HL-60/S4 treated with retinoic acid at 250 ng/mL for 4 days and 3 days (cell line): ENCODE data around the gene MEIOC.
"Not testable (repeated sequence)": the region's sequence is repeated elsewhere in the genome, so short reads cannot be mapped to it uniquely, and the experiment has no call there.

Source experiments
- in situ Hi-C: fragments of 300-500 bp; cut with MboI; formaldehyde crosslinking; loops from 2 replicates; pipeline ENCODE4 v1.7.0; 2022; ENCODE audit warnings: low sequenced_read_pairs

The MEIOC gene

DNA sequence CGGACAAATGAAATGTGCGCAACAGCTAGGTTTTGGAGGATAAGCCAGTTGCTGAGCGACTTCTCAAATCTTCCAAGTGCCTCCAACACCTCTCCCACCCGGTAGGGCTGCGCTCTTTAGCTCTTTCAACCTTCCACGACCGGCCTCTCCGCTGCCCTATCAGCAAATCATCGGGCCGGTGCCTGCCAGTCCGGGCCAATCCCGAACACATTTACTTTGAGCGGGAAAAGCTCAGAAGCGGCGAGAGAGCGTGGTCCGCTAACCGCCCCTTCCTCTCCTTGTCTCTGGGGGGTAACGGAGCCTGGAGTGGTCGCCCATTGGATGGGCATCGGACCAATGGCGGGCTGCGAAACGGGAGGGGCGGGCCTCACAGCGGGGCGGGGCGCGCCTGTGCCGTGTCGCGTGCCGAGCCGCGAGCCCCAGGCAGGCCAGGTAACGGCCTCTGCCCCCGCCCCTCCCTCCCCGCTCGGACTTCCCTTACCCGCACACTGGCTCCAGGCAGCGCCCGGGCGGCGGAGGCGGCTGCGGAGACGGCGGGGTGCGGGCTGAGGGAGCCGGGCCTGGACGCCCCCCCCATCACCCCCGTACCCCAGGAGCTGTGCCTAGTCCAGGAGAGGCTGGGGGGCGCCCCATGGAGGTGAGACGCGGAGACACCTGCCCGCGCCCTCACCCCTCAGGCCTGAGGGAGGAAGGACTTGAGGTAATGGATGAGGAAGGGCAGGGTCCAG, at the start of gene MEIOC:
Gene MEIOC (plus strand): TSS at position 486 of the 728 bp plus-strand sequence. CDS start 146 bp downstream, at position 632.
- in situ Hi-C loops = no loop called here

DNA sequence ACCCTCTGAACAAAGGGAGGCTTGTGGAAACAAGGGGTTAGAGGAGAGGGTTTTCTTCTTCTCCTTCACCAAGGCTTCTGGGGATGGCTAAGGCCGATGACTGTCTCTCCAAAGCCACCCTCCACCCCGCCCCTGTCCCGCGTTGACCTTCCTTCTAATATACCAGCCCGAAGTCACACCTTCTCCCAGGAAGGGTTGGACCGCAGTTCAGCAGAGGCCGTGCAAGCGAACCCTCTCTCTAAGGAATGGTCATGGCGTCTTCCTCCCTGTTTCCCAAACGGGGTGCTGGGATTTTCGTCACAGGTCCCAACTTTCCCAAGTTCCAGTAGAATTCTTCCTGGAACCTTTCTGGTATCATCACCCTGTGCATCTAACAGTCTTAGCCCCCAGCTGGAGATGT, 49.6 kb upstream of the MEIOC start:
- in situ Hi-C loops = no loop called here

DNA sequence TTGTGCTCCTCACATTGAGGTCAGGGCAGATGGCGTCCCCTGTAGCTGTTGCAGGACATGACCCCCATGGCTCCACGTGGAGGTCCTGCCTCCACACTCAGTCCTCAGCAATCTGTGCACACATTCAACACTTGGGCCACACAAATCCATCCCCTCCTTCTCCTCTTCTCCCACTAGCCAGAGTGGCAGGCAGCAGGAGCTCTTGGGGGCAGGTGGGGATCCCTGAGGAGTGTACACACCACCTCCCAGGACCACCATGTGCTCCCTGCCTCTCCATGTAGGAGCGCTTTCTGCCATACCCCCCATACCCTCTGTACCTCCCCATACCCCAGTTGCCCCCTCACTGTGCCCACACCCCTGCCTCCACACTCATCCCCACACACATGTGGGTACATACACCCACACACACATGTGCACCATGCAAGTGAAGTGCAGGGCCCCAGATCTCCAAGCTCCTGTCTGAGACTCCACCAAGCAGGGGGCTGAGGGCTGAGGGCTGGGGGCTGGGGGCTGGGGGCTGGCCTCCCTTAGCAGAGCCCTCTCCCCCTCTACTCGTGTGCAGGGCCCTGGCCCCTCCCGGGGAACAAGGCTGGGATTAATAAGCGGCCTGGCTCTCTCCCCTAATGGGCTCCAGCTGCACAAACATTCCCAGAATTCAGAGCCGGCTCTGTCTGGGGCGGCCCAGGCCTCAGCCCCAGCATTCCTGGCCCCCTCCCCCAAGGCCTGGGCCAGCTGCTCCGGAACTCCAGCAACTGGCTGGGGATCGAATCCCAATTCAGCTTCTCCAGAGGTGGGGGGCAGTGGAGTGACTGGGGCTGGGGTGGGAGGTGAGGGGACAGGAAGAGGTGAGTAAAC, 48.2 kb upstream of the MEIOC start:
- in situ Hi-C loops = no loop called here

DNA sequence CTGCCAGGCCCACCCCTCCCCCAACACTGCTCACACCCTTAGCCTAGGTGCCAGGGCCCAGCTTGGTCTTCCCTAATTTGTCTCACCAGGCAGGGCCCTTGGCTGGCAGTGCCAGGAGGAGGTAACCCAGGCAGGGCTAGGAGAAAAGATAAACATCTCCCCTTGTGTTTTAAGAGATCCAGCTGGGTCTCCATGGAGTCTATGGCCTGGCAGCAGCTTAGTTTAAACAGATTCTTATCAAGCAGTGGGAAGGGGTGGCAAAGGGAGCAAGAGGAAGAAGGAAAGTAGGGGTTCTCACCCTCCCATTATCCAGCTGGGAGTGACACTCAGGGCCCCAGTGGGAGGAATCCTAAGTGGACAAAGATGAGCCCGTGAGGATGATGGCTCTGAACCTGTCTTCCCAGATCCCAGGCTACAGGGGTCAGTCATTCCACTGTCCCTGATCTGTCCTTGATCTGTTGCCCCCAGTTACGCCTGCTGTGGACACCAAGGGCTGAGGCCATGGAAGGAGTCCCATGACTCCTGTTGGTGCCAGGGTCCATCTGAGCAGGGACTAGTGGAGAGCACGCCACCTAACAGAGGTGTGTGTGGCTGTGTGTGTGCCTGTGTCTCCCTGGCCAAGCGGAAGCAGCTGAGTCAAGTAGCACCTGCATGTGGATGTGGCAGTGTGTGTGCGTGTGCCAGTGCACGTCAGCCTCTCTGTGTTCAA, 47.4 kb upstream of the MEIOC start:
- in situ Hi-C loops = no loop called here

DNA sequence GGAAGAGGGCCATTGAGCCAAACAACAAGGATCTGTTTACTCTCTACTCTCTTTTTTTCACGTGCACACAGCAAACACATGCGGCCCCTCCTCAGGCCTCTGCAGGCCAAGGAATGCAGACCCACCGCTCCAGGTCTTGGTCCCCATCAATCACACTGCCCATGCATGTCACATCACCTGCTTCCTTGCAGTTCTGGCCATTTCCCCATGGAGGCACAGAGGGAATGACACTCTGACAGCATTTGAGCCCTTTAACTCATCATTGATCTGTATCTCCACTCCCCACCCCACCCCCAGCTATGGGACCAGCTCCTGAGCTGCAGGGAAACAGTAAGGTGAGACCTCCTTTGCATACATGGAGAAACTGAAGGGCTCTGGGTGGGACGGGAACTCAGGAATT, 45.9 kb upstream of the MEIOC start:
- in situ Hi-C loops = no loop called here

DNA sequence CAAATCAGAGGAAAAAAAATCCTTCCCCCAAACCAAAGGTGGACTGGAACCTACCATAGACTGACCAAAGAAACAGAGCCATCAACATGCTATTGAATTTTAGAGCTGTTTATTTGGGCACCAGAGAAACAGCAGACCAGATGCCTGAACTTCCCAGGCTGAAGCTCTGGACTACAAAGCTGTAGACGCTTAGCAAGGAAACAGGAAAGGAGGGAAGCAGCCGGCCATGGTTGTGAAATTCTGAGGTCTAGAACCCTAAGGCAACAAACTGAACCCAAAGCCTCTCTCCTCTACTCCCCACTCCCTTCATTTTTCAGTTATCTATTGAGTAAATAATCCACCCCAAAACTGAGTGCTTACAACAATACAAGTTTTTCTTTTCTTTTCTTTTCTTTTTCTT, 45.4 kb upstream of the MEIOC start:
- in situ Hi-C loops = no loop called here

DNA sequence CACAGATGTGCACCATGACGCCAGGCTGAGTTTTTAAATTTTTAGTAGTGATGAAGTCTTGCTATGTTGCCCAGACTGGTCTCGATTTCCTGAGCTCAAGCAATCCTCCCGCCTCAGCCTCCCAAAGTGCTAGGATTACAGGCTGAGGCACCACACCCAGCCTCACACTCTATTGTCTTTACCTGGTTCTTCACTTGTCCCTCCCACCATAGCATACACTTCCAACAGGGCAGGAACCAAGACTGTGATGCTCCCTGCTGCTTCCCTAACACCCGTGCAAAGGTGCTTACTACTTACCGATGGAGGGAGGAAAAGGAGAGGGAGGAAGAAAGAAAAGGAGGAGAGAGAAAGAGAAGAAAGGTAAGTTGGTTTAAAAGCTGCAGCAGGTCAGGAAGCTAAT, 41.4 kb upstream of the MEIOC start:
- in situ Hi-C loops = no loop called here

DNA sequence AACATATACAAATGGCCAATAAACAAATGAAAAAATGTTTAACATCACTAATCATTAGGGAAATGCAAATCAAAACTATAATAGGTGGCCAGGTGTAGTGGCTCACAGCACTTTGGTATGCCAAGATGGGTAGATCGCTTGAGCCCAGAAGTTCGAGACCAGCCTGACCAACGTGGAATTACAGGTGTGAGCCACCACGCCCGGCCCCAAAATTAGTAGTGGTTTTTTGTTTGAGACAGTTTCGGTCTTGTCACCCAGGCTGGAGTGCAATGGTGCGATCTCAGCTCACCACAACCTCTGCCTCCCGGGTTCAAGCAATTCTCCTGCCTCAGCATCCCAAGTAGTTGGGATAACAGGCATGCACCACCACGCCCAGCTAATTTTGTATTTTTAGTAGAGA, 37.6 kb upstream of the MEIOC start:
- in situ Hi-C loops = not testable (repeated sequence)

DNA sequence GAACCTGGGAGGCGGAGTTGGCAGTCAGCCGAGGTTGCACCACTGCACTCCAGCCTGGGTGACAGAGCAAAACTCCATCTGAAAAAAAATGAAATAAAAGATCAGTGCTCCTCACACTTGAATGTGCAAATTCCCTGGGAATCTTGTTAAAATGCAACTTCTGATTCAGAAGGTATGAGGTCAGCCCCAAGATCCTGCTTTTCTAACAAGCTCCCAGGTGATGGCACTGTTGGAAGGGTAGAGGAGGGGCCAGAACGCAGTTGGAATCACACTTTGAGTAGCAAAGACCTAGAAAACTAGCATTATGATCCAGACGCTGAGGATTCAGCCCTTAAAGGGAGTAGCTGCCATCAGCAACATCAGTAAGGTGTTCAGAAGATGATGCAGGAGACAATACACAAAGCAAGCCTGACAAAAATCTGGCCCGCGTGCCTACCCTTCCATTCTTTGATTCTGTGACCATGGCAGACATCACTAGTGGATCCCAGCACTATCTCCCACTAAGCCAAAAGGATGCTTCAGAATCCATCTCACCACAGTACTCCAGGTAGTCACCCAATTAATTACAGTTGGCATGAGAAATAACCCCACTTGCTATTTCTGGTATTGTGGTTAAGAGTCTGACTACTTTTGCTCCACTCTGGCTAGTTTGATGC, 33.1 kb upstream of the MEIOC start:
- in situ Hi-C loops = no loop called here

DNA sequence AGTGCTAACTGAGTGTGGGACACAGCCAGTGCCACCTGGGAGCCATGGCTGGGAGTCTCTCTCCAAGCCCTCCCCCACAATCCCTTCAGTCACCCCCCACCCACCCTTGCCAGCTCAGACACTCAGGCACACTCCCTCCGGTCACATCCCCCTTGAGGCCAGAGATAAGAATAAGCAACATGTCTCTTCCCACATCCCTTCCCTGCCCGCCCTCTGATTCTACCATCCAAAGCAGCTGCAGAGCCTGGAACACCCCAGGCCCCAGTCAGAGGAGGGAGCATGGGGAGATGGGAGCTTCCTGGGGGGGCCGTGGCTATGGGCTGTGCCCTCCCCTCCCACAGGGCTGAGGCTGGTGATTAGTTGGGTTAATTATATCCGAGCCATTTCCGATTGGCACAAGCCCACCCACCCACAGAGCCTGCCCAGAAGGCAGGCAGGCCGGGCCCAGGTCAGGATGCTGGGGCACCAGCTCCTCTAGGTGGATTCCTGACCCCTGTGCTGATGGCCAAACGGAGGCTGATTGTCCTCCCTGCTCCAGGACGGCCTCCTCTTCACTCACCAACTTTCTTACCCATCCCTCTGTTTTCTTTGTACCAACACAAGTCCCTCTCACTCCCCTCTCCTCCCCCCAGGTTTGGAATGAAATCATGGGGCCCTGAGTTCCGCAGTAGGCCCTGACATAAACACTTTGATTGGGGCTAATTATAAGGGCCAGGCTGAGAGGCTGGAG, 28.6 kb upstream of the MEIOC start:
- in situ Hi-C loops = no loop called here

DNA sequence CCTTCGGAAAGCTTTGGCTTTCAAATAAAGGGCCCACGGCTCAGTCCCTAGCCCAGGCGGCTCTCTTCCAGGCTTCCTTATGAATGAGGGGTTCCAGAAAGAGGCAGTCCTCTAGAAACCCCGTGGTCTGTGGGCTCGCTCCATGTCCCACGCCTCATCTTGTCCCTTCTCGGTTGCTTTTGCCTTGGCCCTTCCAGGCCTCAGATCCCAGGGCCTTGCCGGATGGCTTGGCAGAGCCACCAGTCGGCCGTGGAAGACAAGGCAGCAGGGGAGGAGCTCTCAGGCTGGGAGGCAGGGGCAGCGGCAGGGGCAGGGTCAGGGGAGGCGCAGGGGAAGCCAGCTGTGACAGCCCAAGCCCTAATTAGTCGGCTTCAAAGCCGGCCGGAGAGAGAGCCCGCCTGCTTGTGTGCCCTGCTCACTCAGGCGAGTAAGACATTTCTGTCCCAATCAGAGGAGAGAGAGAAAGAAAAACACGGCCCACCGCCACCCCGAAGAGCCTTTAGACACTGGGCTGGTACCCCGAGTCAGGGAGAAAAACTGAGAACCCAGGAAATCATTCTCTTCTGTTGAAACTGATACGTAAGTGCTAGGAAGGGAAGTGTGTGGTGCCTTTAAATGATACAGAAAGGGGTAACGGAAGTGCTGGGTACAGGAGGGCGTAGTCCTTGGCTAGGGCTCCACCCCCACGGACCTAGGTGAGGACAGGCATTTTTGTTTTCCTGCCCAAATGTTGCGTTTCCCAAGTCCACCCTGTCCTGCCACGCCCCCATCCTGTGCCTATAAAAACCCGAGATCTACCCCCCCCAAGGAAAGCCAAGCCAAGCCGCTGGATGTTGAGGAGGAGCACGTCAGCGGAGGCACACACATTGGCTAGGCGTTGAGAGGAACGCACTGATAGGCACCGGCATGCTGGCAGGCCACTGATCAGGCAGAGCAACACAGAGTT, 27.8 kb upstream of the MEIOC start:
- in situ Hi-C loops = no loop called here

DNA sequence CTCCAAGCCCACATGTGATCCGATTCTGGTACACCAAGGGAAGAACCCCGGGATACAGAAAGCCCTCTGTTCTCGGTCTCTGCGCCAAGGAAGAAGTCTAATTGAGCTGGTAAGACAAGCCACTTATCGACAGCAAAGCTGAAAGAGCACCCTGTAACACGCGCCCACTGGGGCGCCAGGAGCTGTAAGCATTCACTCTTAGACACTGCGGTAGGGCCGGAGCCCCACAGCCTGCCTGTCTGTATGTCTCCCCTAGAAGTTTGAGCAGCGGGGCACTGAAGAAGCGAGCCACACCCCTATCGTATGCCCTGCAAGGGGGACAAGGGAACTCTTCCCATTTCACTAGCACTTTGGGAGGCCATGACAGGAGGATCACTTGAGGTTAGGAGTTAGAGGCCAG, 27.0 kb upstream of the MEIOC start:
- in situ Hi-C loops = no loop called here

DNA sequence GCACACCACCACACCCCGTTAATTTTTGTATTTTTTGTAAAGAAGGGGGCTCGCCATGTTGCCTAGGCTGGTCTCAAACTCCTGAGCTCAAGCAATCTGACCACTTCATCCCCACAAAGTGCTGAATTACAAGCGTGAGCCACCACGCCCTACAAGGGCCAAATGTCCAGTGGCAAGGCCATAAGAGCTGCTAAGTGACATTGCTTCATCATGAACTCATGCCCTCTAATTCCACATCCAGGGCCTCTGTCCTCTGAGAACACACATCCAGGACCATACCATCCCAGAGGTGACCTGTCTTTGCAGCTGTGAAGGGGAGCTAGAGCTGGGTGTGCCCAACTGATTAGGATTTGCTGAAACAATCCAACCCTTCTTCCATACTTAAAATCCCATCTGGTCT, 25.6 kb upstream of the MEIOC start:
- in situ Hi-C loops = no loop called here

DNA sequence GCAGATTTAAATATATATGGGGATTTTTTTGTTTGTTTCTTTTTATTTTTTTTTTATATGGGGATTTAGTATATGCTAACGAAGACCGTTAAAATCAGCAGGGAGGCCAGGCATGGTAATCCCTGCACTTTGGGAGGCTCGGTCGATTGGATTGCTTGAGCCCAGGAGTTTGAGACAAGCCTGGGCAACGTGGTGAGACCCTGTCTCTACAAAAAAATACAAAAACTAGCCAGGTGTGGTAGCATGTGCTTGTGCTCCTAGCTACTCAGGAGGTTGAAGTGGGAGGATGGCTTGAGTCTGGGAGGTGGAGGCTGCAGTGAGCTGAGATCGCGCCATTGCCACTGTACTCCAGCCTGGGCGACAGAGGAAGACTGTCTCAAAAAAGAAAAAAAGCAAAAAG, 22.3 kb upstream of the MEIOC start:
- in situ Hi-C loops = no loop called here

DNA sequence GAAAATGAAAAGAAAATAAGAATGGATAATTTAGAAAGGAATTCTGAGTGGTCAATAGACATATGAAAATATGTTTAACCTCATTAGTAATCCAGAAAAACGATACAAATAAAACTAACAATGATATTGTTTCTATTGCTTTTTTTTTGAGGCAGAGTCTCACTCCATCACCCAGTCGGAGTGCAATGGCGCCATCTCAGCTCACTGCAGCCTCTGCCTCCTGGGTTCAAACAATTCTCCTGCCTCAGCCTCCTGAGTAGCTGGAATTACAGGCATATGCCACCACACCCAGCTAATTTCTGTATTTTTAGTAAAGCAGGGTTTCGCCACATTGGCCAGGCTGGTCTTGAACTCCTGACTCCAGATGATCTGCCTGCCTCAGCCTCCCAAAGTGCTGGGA, 21.9 kb upstream of the MEIOC start:
- in situ Hi-C loops = not testable (repeated sequence)

DNA sequence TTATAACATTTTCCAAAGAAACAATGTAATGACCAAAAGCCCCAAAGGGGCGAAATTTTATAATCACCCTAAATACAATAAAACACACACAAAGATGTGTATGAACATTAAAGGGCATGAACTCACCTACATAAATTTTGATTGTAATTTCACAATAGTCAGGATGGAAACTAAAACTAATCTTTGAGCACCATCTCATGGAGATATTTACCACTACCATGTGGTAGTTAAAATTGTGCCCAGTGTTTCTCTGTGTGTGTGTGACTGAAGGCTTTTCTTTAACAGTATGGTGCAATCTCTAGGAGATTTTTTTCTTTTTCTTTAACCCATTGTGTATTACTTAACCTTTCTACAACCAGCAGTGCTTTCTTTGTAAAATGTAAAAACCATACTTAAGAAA, 19.7 kb upstream of the MEIOC start:
- in situ Hi-C loops = no loop called here

DNA sequence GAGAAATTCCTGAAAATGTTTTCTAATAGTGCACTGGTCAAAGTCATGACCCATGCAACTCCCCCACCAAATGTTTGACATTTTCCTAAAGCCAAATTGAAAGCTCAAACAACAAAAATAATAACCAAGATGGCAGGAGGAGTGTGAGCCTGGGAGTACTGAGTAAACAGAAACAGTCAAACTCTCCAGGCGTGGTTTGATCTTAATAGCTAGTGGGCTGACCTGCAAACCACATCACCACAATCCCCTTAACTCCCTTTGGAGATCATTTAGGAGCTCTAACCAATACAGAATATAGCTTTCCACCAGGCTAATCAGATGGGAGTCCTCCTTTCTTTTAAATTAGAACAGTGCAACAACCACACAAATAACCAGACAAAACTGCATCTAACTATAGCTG, 19.2 kb upstream of the MEIOC start:
- in situ Hi-C loops = no loop called here

DNA sequence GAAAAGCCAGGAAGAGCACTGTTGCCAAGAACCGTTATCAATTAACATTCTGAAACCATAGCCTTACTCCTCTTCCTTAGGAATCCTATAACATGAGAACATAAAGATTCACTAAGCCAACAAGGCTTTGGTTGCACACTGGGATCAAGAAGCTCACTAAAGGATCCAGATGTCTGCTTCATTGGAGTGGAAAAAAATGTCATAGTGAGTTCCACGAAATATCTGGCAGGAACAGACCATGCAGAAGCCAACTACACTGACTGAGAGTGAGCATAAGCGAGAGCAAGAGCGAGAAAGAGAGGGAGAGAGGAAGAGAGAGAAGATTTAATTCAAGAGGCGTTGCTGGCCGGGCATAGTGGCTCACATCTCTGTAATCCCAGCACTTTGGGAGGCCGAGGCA, 13.4 kb upstream of the MEIOC start:
- in situ Hi-C loops = no loop called here

DNA sequence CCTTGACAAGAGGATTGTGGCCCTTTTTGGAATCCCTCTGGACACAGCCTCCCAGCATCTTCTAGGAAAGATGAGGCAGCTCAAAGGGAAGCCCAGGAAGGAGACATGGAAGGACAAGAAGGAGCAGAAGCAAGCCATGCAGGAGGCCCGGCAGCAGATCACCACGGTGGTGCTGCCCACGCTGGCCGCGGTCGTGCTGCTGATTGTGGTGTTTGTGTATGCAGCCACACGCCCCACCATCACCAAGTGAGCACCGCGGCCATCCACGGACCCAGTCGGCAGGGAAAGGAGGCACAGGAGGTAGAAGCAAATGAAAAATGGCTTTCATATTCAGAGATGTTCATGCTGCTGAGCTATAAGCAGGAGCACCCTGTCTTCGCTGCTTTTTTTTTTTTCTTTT, 10.9 kb upstream of the MEIOC start:
- in situ Hi-C loops = no loop called here
